ENCODE results near the gene MT1X.

Gene MT1X

DNA sequence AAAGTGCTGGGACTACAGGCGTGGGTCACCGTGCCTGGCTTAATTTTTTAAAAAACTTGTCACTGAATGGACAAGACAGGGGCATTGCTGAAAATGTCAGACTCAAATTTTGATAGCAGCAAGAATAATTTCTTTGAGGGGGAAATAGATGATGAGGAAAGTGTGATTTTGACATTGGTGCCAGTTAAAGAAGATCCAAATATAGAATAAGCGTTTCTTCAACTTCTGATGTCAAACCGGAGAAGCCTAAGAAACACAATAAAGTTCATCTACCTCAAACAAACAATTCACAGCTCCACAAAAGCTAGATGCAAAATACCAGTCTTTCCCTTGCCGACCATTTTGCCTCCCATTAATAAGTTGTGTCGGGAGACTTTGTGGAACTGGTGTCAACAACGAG, 4.5 kb downstream of the MT1X start:
- H3K9me2 ChIP-seq (replicated peaks; ENCODE audit: low read depth, low read length) = no peaks in the 10 kb centered on the region
- no peak overlapping the region for H3K4me2 ChIP-seq (ENCODE audit: low read depth, low read length, poor library complexity, severe bottlenecking)
- H3F3A ChIP-seq (ENCODE audit: low read depth) = no peaks in the 10 kb centered on the region
- H3K27me3 ChIP-seq (ENCODE audit: insufficient read depth, low read length, poor library complexity, severe bottlenecking) = no peaks in the 10 kb centered on the region
- H3K4me1 ChIP-seq (ENCODE audit: insufficient read depth, low read length, poor library complexity, severe bottlenecking) = peaks cover 10% of the 10 kb centered on the region
- H2AFZ ChIP-seq (ENCODE audit: low read length) = no peak overlapping the region
- H3K9me3 ChIP-seq (ENCODE audit: insufficient read depth, low read depth, low read length) = no peaks in the 10 kb centered on the region
- no peaks in the 10 kb centered on the region for H4K20me1 ChIP-seq (ENCODE audit: insufficient read depth, low read length, poor library complexity, severe bottlenecking)
- H3K4me3 ChIP-seq (ENCODE audit: low read length, poor library complexity, severe bottlenecking) = no peak overlapping the region
- no peaks in the 10 kb centered on the region for H3K36me3 ChIP-seq (ENCODE audit: insufficient read depth, low read length)
- H3K79me2 ChIP-seq (ENCODE audit: insufficient read depth, low read length) = peaks cover 5% of the 10 kb centered on the region; the same call in 1 of the 2 replicates
- TF ChIP-seq, protein P1, sequence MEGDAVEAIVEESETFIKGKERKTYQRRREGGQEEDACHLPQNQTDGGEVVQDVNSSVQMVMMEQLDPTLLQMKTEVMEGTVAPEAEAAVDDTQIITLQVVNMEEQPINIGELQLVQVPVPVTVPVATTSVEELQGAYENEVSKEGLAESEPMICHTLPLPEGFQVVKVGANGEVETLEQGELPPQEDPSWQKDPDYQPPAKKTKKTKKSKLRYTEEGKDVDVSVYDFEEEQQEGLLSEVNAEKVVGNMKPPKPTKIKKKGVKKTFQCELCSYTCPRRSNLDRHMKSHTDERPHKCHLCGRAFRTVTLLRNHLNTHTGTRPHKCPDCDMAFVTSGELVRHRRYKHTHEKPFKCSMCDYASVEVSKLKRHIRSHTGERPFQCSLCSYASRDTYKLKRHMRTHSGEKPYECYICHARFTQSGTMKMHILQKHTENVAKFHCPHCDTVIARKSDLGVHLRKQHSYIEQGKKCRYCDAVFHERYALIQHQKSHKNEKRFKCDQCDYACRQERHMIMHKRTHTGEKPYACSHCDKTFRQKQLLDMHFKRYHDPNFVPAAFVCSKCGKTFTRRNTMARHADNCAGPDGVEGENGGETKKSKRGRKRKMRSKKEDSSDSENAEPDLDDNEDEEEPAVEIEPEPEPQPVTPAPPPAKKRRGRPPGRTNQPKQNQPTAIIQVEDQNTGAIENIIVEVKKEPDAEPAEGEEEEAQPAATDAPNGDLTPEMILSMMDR (conservative IDR thresholded peaks at IDR 0.05; ENCODE audit: low read length) = no peak
- no peak for TF ChIP-seq EZH2phosphoT487 (IDR thresholded peaks at IDR 0.05; ENCODE audit: borderline replicate concordance)
- H3K9ac ChIP-seq (ENCODE audit: low read depth, low read length, poor library complexity, severe bottlenecking) = no peak overlapping the region

DNA sequence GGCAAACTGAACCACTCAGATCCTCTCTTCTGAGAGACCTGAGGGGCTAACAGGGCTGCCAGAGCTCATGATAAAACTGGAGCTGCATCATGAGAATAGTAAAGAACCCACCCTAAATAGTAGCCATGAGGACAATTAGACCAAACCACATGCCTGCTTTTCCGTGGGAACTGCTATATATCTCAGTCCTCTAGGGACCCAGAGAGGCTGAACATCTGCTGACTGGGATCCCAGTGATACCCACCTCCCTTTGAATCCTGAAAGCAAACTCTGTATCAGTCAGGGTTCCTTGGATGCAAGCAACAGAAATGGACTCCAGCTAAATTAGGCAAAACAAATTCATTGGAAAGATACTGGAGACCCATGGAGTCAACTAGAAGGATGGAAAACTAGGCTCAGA, 6.5 kb downstream of the MT1X start:
- no peaks in the 10 kb centered on the region for H4K20me1 ChIP-seq (ENCODE audit: insufficient read depth, low read length, poor library complexity, severe bottlenecking)
- no peaks in the 10 kb centered on the region for H3K4me1 ChIP-seq (ENCODE audit: insufficient read depth, low read length, poor library complexity, severe bottlenecking)
- peak overlapping the region; percentile 17; the same call in 1 of the 2 replicates for H2AFZ ChIP-seq (ENCODE audit: low read length)
- no peak overlapping the region for H3K4me2 ChIP-seq (ENCODE audit: low read depth, low read length, poor library complexity, severe bottlenecking)
- H3K27me3 ChIP-seq (ENCODE audit: insufficient read depth, low read length, poor library complexity, severe bottlenecking) = no peaks in the 10 kb centered on the region
- no peaks in the 10 kb centered on the region for H3K9me2 ChIP-seq (replicated peaks; ENCODE audit: low read depth, low read length)
- no peaks in the 10 kb centered on the region for H3K79me2 ChIP-seq (ENCODE audit: insufficient read depth, low read length)
- H3K36me3 ChIP-seq (ENCODE audit: insufficient read depth, low read length) = no peaks in the 10 kb centered on the region
- H3K9me3 ChIP-seq (ENCODE audit: insufficient read depth, low read depth, low read length) = no peaks in the 10 kb centered on the region
- TF ChIP-seq, protein P1 (conservative IDR thresholded peaks at IDR 0.05; ENCODE audit: low read length) = no peak; the same call in 1 of the 2 replicates
- no peak for TF ChIP-seq EZH2phosphoT487 (IDR thresholded peaks at IDR 0.05; ENCODE audit: borderline replicate concordance)
- no peak overlapping the region for H3K4me3 ChIP-seq (ENCODE audit: low read length, poor library complexity, severe bottlenecking)
- no peak overlapping the region for H3K9ac ChIP-seq (ENCODE audit: low read depth, low read length, poor library complexity, severe bottlenecking)
- no peaks in the 10 kb centered on the region for H3F3A ChIP-seq (ENCODE audit: low read depth)

- peak overlapping the region; percentile 17; the same call in 1 of the 2 replicates for H2AFZ ChIP-seq (ENCODE audit: low read length)
- H3K4me3 ChIP-seq (ENCODE audit: low read length, poor library complexity, severe bottlenecking) = no peak overlapping the region
- H4K20me1 ChIP-seq (ENCODE audit: insufficient read depth, low read length, poor library complexity, severe bottlenecking) = no peaks in the 10 kb centered on the region
- no peak overlapping the region for H3K4me2 ChIP-seq (ENCODE audit: low read depth, low read length, poor library complexity, severe bottlenecking)
- TF ChIP-seq, protein P1 (conservative IDR thresholded peaks at IDR 0.05; ENCODE audit: low read length) = no peak
- TF ChIP-seq EZH2phosphoT487 (IDR thresholded peaks at IDR 0.05; ENCODE audit: borderline replicate concordance) = no peak
- no peaks in the 10 kb centered on the region for H3K9me2 ChIP-seq (replicated peaks; ENCODE audit: low read depth, low read length)
- no peaks in the 10 kb centered on the region for H3K79me2 ChIP-seq (ENCODE audit: insufficient read depth, low read length)
- H3F3A ChIP-seq (ENCODE audit: low read depth) = no peaks in the 10 kb centered on the region
- no peaks in the 10 kb centered on the region for H3K9me3 ChIP-seq (ENCODE audit: insufficient read depth, low read depth, low read length)
- no peak overlapping the region for H3K9ac ChIP-seq (ENCODE audit: low read depth, low read length, poor library complexity, severe bottlenecking)
- no peaks in the 10 kb centered on the region for H3K4me1 ChIP-seq (ENCODE audit: insufficient read depth, low read length, poor library complexity, severe bottlenecking)
- H3K27me3 ChIP-seq (ENCODE audit: insufficient read depth, low read length, poor library complexity, severe bottlenecking) = no peaks in the 10 kb centered on the region
- H3K36me3 ChIP-seq (ENCODE audit: insufficient read depth, low read length) = no peaks in the 10 kb centered on the region
Measured at GRCh38 chr16:56689171-56689570, 6.9 kb downstream of the MT1X start.
